ENCODE measurements around the gene YDJC. TPM values are rescaled to one million over a fixed set of nuclear protein-coding genes. Genes with fewer than 3 reads are reported as not detected.
A peak's percentile ranks its signal among the peaks of the same experiment; 100 is the strongest.

The YDJC gene
- total and polyA plus RNA-seq, 2 donors from 2014 or later, result 24.7 to 28.2 TPM

- TF ChIP-seq, protein P1, sequence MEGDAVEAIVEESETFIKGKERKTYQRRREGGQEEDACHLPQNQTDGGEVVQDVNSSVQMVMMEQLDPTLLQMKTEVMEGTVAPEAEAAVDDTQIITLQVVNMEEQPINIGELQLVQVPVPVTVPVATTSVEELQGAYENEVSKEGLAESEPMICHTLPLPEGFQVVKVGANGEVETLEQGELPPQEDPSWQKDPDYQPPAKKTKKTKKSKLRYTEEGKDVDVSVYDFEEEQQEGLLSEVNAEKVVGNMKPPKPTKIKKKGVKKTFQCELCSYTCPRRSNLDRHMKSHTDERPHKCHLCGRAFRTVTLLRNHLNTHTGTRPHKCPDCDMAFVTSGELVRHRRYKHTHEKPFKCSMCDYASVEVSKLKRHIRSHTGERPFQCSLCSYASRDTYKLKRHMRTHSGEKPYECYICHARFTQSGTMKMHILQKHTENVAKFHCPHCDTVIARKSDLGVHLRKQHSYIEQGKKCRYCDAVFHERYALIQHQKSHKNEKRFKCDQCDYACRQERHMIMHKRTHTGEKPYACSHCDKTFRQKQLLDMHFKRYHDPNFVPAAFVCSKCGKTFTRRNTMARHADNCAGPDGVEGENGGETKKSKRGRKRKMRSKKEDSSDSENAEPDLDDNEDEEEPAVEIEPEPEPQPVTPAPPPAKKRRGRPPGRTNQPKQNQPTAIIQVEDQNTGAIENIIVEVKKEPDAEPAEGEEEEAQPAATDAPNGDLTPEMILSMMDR (IDR thresholded peaks at IDR 0.05; ENCODE audit: borderline replicate concordance, extremely low read depth, insufficient read depth), result no peak
- Histone ChIP-seq H3K9ac (ENCODE audit: low read length in 3 of 3) (no peak overlapping the region), H3K9me3 (ENCODE audit: control insufficient read depth in 2 of 3, insufficient read depth in 1 of 3, low read length in 3 of 3) (no peaks in the 10 kb centered on the region), H3K4me1 (ENCODE audit: control insufficient read depth in 2 of 3, insufficient read depth in 2 of 3, low read depth in 1 of 3, low read length in 3 of 3) (peaks cover 0 to 7% (median 3%) of the 10 kb centered on the region in 3 donors), H3K36me3 (ENCODE audit: control insufficient read depth in 2 of 3, insufficient read depth in 3 of 3, low read length in 3 of 3) (peaks cover 0 to 12% (median 6%) of the 10 kb centered on the region in 3 donors), H3K27ac (ENCODE audit: low read depth in 2 of 2, low read length in 2 of 2) (no peak overlapping the region), H3K27me3 (ENCODE audit: control insufficient read depth, insufficient read depth, low read length) (no peaks in the 10 kb centered on the region), H3K4me3 (ENCODE audit: low read length in 3 of 3) (no peak overlapping the region)
- intact Hi-C loops (cut with DNase I), result no loop called here
- no peak for FAIRE-seq
- no peak for DNase-seq
Measured at GRCh38 chr22:21626073-21626734, 3.6 kb downstream of the YDJC start.

GRCh38 chr22:21624880-21625791, 4.7 kb downstream of the YDJC start:
- peaks cover 0 to 12% (median 6%) of the 10 kb centered on the region in 3 donors for H3K36me3 ChIP-seq (ENCODE audit: control insufficient read depth in 2 of 3, insufficient read depth in 3 of 3, low read length in 3 of 3)
- no peak overlapping the region for H3K9ac ChIP-seq (ENCODE audit: low read length in 3 of 3)
- no peak overlapping the region for H3K27ac ChIP-seq (ENCODE audit: low read depth in 2 of 2, low read length in 2 of 2)
- peaks cover 0 to 7% (median 3%) of the 10 kb centered on the region in 3 donors for H3K4me1 ChIP-seq (ENCODE audit: control insufficient read depth in 2 of 3, insufficient read depth in 2 of 3, low read depth in 1 of 3, low read length in 3 of 3)
- FAIRE-seq, result no peak
- DNase-seq, result no peak
- H3K27me3 ChIP-seq (ENCODE audit: control insufficient read depth, insufficient read depth, low read length), result no peaks in the 10 kb centered on the region
- H3K4me3 ChIP-seq (ENCODE audit: low read length in 3 of 3), result no peak overlapping the region
- TF ChIP-seq, protein P1 (IDR thresholded peaks at IDR 0.05; ENCODE audit: borderline replicate concordance, extremely low read depth, insufficient read depth), result no peak
- intact Hi-C loops (cut with DNase I), result no loop called here
- H3K9me3 ChIP-seq (ENCODE audit: control insufficient read depth in 2 of 3, insufficient read depth in 1 of 3, low read length in 3 of 3), result no peaks in the 10 kb centered on the region

DNA sequence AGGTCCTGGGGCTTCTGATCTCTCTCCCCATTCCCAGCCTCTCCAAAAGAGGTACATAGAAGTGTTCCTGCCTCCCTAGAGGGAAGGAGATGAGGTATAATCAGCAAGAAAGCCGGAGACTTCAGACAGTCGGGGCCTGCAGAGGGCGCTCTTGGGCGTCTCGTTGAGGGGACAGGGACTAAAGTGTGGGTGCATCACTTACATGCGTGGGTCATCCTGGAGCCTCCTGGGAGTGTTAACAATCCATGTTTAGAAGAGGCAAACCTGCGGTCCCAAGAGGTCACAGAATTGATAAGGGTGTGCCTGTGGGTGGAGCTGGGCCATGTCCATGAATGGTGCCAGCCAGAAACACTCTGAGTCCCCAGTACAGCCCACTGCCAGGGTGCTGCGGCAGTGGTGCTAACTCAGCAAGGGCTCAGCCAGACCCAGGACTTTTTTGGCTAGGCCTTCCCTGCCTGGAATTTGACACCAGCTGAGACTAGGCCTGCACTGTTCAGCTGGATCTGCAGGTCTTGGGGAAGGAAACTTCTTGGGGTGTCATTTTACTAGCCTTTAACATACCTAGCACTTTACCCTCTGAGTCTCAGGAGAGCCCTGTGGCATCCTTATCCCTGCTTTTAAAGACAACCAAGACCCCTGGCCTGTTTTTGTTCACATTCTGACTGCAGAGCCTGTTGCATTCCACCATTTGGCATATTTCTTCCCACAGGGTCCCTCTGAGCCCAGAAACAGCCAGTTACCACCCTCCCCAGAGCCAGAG, 5.5 kb downstream of the YDJC start:
- H3K9me3 ChIP-seq (ENCODE audit: control insufficient read depth in 2 of 3, insufficient read depth in 1 of 3, low read length in 3 of 3), result no peaks in the 10 kb centered on the region
- H3K4me3 ChIP-seq (ENCODE audit: low read length in 3 of 3), result no peak overlapping the region
- no peak overlapping the region for H3K27ac ChIP-seq (ENCODE audit: low read depth in 2 of 2, low read length in 2 of 2)
- no peak for FAIRE-seq
- H3K4me1 ChIP-seq (ENCODE audit: control insufficient read depth in 2 of 3, insufficient read depth in 2 of 3, low read depth in 1 of 3, low read length in 3 of 3), result peaks cover 0 to 7% (median 3%) of the 10 kb centered on the region in 3 donors
- peaks cover 0 to 12% (median 6%) of the 10 kb centered on the region in 3 donors for H3K36me3 ChIP-seq (ENCODE audit: control insufficient read depth in 2 of 3, insufficient read depth in 3 of 3, low read length in 3 of 3)
- no peak overlapping the region for H3K9ac ChIP-seq (ENCODE audit: low read length in 3 of 3)
- intact Hi-C loops (cut with DNase I), result no loop called here
- TF ChIP-seq, protein P1 (IDR thresholded peaks at IDR 0.05; ENCODE audit: borderline replicate concordance, extremely low read depth, insufficient read depth), result peak; percentile 3
- peak in 1 of 5 donors; percentile 14 for DNase-seq
- H3K27me3 ChIP-seq (ENCODE audit: control insufficient read depth, insufficient read depth, low read length), result no peaks in the 10 kb centered on the region
